Measurements from ENCODE around the gene FAM13A.

- no peak for TF ChIP-seq MYC (CRISPR knock-in tag; IDR thresholded peaks at IDR 0.05; ENCODE audit: borderline replicate concordance)
- TF ChIP-seq ZBTB33 (CRISPR knock-in tag; IDR thresholded peaks at IDR 0.05): no peak
- TF ChIP-seq FOXA1 (IDR thresholded peaks at IDR 0.05): no peak
- no peak for TF ChIP-seq FOXA1 (CRISPR knock-in tag; IDR thresholded peaks at IDR 0.05)
- TF ChIP-seq ZNF33A (CRISPR knock-in tag; IDR thresholded peaks at IDR 0.05; ENCODE audit: borderline replicate concordance): no peak
- no peak for TF ChIP-seq HOXD1 (CRISPR knock-in tag; IDR thresholded peaks at IDR 0.05)
- TF ChIP-seq TFE3 (CRISPR knock-in tag; IDR thresholded peaks at IDR 0.05): no peak
- TF ChIP-seq HMG20A (CRISPR knock-in tag; IDR thresholded peaks at IDR 0.05; ENCODE audit: borderline replicate concordance): no peak
- TF ChIP-seq ZNF772 (CRISPR knock-in tag; IDR thresholded peaks at IDR 0.05): no peak
These were observed 298.7 kb downstream of the FAM13A start for GRCh38 chr4:88758264-88758663.
